Spinal cord (tissue), 10 donors: ENCODE data around the gene PSMG1. TPM values are rescaled to one million over a fixed set of nuclear protein-coding genes. Genes with fewer than 3 reads are reported as not detected.
"Not testable (repeated sequence)": the region's sequence is repeated elsewhere in the genome, so short reads cannot be mapped to it uniquely, and the experiment has no call there.

Experiments
- DNase-seq, 6 donors: peaks; one replicate each; pipeline versions ENCODE4 v3.0.0 to v3.0.0-alpha.2; 2013 to 2015; ENCODE audit warnings: low spot score in 6 of 6, low read depth in 4 of 6
- H3K27ac ChIP-seq: one replicate; pipeline ENCODE4 v1.5.1; 2013; ENCODE audit warnings: low read depth, low read length, control low read depth
- H3K27me3 ChIP-seq: one replicate; pipeline ENCODE4 v1.6.1; 2013; ENCODE audit warnings: low read length; ENCODE audit not compliant: control insufficient read depth, insufficient read depth
- H3K36me3 ChIP-seq: one replicate; pipeline ENCODE4 v1.6.1; 2013; ENCODE audit warnings: low read length; ENCODE audit not compliant: control insufficient read depth, insufficient read depth
- H3K4me1 ChIP-seq: one replicate; pipeline ENCODE4 v1.6.1; 2013; ENCODE audit warnings: low read length; ENCODE audit not compliant: control insufficient read depth, insufficient read depth
- H3K4me3 ChIP-seq: one replicate; pipeline ENCODE4 v1.5.1; 2013; ENCODE audit warnings: low read depth, low read length, control low read depth
- H3K9me3 ChIP-seq: one replicate; pipeline ENCODE4 v1.6.1; 2013; ENCODE audit warnings: low read length; ENCODE audit not compliant: control insufficient read depth, insufficient read depth
- WGBS: methylation state at CpG from one replicate; pipeline ENCODE4 v1.1.5; 2013; ENCODE audit warnings: missing lambda C conversion rate; ENCODE audit not compliant: insufficient coverage; 5-methylcytosine and 5-hydroxymethylcytosine counted together
- polyA plus RNA-seq, 2 donors: library from polyadenylated mRNA; unstranded; fragments of 120-200 nt; gene quantifications; one replicate each; pipeline ENCODE4 v1.2.1, GENCODE V29; 2013; ENCODE audit not compliant: insufficient read length in 2 of 2
- total RNA-seq, 2 donors: library from RNA; depleted of rRNA in 1 of 2; stranded (reverse); fragments of 120-200 nt in 1 of 2; fragments of >200 nt in 1 of 2; gene quantifications; one replicate each; pipeline versions ENCODE4 v1.2.3 to v1.2.4, GENCODE V29; 2013 to 2014
- donor health status: healthy.

PSMG1 gene
- total and polyA plus RNA-seq, 4 donors, result 34.4 to 46.0 (median 44.6) TPM

DNA sequence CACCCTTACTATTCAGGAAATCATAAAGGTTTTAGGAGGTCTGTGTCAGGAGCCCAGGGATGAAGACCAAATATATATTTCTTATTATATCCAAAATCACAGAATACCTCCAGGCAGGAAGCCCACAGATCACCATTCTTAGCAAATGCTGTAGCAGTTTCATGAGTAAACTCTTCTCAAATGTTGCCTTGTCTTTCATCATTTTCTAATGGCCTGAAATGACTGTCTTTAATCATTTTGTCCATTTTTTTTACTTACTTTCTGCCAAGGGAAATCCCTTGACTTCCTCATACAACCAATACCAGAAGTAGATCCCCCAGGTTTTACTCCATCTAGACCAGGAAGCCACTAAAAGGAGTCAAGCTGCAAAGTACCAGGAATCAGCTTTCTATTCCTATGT is 32.4 kb downstream of the PSMG1 start:
- no peaks in the 10 kb centered on the region for H3K9me3 ChIP-seq
- H3K27me3 ChIP-seq, result no peaks in the 10 kb centered on the region
- no peaks in the 10 kb centered on the region for H3K4me1 ChIP-seq
- no peak overlapping the region for H3K4me3 ChIP-seq
- H3K27ac ChIP-seq, result no peak overlapping the region
- no peak for DNase-seq
- H3K36me3 ChIP-seq, result no peaks in the 10 kb centered on the region

DNA sequence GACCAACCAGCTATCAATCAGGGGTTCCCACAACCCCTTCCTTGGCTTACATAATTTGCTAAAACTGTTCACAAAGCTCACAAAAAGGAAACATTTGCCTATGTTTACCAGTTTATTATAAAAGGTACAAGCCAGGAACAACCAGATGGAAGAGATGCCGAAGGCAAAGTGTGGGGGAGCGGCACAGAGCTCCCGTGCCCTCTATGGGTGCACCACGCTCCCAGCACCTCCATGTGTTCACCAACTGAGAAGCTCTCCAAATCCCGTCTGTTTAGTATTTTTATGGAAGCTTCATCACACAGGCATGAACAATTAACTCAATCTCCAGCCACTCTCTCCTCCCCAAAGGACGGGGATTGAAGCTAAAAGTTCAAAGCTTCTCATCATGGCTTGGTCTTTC is 32.9 kb downstream of the PSMG1 start:
- no peaks in the 10 kb centered on the region for H3K27me3 ChIP-seq
- no peak overlapping the region for H3K4me3 ChIP-seq
- H3K9me3 ChIP-seq, result no peaks in the 10 kb centered on the region
- H3K27ac ChIP-seq, result no peak overlapping the region
- DNase-seq, result no peak
- WGBS, result 90% methylated on average over 2 of the region's 6 CpGs
- no peaks in the 10 kb centered on the region for H3K36me3 ChIP-seq
- no peaks in the 10 kb centered on the region for H3K4me1 ChIP-seq

DNA sequence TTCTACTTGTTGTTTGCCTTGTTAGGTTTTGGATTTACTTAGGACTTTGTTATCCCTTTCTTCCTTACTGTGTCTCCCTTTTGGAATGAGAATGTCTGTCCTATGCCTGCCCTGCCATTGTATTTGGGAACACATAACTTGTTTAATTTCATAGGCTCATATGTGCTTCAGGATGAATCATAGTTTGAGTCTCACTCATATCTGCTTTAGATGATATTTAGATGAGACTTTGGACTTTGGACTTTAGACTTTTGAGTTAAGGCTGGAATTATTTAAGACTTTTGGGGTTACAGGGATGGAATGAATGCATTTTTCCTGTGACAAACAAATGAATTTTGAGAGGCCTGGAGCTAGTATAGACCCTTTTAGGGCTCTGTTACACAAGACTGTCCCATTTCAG is 33.4 kb downstream of the PSMG1 start:
- Histone ChIP-seq H3K27ac (no peak overlapping the region), H3K4me3 (no peak overlapping the region), H3K4me1 (no peaks in the 10 kb centered on the region), H3K27me3 (no peaks in the 10 kb centered on the region), H3K36me3 (no peaks in the 10 kb centered on the region), H3K9me3 (no peaks in the 10 kb centered on the region)
- no peak for DNase-seq

DNA sequence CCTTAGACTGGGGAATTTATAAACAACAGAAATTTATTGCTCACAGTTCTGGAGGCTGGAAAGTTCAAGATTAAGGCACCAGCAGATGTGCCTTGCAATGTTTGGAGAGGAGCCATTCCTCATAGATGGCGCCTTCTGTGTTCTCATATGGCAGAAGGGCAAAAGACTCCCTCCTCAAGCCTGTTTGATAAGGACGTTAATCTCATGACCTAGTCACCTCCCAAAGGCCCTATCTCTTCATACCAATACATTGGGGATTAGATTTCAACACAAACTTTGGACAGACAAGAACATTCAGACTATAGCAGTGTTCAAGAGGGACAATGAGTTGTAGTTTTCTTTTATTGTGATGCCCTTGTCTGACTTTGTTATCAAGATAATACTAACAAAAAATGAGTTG is 34.3 kb downstream of the PSMG1 start:
- no peaks in the 10 kb centered on the region for H3K4me1 ChIP-seq
- H3K4me3 ChIP-seq, result no peak overlapping the region
- H3K27ac ChIP-seq, result no peak overlapping the region
- no peak for DNase-seq
- 100% methylated on average over 1 of the region's 2 CpGs for WGBS
- no peaks in the 10 kb centered on the region for H3K9me3 ChIP-seq
- no peaks in the 10 kb centered on the region for H3K27me3 ChIP-seq
- H3K36me3 ChIP-seq, result no peaks in the 10 kb centered on the region

DNA sequence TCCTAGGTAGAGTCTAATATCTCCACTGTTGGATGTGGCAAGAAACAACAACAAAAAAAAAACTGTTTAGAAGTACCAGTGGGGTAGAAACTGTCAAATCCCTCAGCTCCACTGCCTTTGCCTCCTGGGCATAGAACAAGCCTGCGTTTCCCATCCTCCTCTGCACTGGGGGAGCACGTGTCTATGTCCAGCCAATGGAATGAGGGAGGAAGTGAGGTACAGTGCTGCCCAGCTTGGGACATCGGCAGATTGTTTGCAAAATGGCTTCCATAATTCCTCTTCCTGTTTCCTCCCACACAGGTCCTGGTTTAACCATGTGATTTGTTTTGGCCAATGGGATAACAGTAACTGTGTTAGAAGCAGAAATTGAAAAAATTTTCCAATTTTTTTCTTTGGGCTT is 39.1 kb downstream of the PSMG1 start:
- Histone ChIP-seq H3K27ac (no peak overlapping the region), H3K27me3 (no peaks in the 10 kb centered on the region), H3K9me3 (no peaks in the 10 kb centered on the region), H3K36me3 (no peaks in the 10 kb centered on the region), H3K4me3 (no peak overlapping the region), H3K4me1 (no peaks in the 10 kb centered on the region)
- no CpG with 5 or more reads among the region's 3 CpGs for WGBS
- DNase-seq, result no peak

- Histone ChIP-seq H3K4me3 (no peak overlapping the region), H3K9me3 (no peaks in the 10 kb centered on the region), H3K27me3 (no peaks in the 10 kb centered on the region), H3K4me1 (no peaks in the 10 kb centered on the region), H3K36me3 (no peaks in the 10 kb centered on the region), H3K27ac (no peak overlapping the region)
- 83% methylated on average over 1 of the region's 3 CpGs for WGBS
- DNase-seq, result no peak
These were observed 40.3 kb downstream of the PSMG1 start for GRCh38 chr21:39142972-39143371.

GRCh38 chr21:39141502-39141901 is 41.7 kb downstream of the PSMG1 start:
- Histone ChIP-seq H3K4me1 (peaks cover 9% of the 10 kb centered on the region), H3K27me3 (no peaks in the 10 kb centered on the region), H3K27ac (no peak overlapping the region), H3K36me3 (no peaks in the 10 kb centered on the region), H3K9me3 (no peaks in the 10 kb centered on the region), H3K4me3 (no peak overlapping the region)
- WGBS, result 45% methylated on average over 3 of the region's 3 CpGs
- DNase-seq, result peak in 1 of 6 donors; percentile 73

GRCh38 chr21:39137248-39138178 is 45.7 kb downstream of the PSMG1 start:
- Histone ChIP-seq H3K27ac (peak overlapping the region; percentile 67), H3K4me3 (no peak overlapping the region), H3K9me3 (no peaks in the 10 kb centered on the region), H3K36me3 (no peaks in the 10 kb centered on the region), H3K4me1 (peaks cover 9% of the 10 kb centered on the region), H3K27me3 (no peaks in the 10 kb centered on the region)
- 60% methylated on average over 10 of the region's 14 CpGs for WGBS
- peak in 1 of 6 donors; percentile 62 for DNase-seq

DNA sequence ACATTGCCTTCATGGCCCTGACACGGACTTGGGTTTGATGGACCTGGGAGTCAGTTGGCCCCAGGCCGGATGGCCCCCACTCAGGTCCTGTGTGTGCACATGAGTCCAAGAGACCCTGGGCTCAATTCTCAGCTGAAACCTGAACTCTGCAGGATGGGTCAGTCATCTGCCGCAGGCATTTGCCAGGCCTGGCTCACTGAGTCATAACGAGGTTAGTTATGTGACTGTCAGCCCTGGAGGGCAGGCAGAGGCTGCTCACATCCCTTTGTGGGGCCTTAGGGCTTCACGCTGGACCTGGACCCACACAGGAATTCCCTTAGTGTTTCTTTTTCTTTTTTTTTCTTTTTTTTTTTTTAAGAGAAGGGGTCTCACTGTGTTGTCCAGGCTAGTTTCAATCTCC is 46.5 kb downstream of the PSMG1 start:
- peaks cover 9% of the 10 kb centered on the region for H3K4me1 ChIP-seq
- WGBS, result 88% methylated on average over 5 of the region's 5 CpGs
- H3K36me3 ChIP-seq, result no peaks in the 10 kb centered on the region
- DNase-seq, result no peak
- no peak overlapping the region for H3K4me3 ChIP-seq
- H3K27ac ChIP-seq, result peak overlapping the region; percentile 67
- H3K9me3 ChIP-seq, result no peaks in the 10 kb centered on the region
- no peaks in the 10 kb centered on the region for H3K27me3 ChIP-seq

GRCh38 chr21:39136138-39136537 is 47.1 kb downstream of the PSMG1 start:
- peak in 2 of 6 donors; percentile 32 to 72 for DNase-seq
- WGBS, result no CpG with 5 or more reads among the region's 8 CpGs
- not testable (repeated sequence) for H3K36me3 ChIP-seq, H3K27ac ChIP-seq, H3K4me1 ChIP-seq, H3K27me3 ChIP-seq, H3K9me3 ChIP-seq, H3K4me3 ChIP-seq
